DMS53 treated with DMSO at 0.1 percent for 48 hours (cell line): ENCODE data around the gene WNT7A.

Experiments used
- DNase-seq: peaks from one replicate; lab custom pipeline; 2025; ENCODE audit not compliant: unreplicated experiment; lab: John Stamatoyannopoulos, UW

WNT7A gene

GRCh38 chr3:13798401-13798800 lies 81.5 kb downstream of the WNT7A start:
- no peak for DNase-seq

DNA sequence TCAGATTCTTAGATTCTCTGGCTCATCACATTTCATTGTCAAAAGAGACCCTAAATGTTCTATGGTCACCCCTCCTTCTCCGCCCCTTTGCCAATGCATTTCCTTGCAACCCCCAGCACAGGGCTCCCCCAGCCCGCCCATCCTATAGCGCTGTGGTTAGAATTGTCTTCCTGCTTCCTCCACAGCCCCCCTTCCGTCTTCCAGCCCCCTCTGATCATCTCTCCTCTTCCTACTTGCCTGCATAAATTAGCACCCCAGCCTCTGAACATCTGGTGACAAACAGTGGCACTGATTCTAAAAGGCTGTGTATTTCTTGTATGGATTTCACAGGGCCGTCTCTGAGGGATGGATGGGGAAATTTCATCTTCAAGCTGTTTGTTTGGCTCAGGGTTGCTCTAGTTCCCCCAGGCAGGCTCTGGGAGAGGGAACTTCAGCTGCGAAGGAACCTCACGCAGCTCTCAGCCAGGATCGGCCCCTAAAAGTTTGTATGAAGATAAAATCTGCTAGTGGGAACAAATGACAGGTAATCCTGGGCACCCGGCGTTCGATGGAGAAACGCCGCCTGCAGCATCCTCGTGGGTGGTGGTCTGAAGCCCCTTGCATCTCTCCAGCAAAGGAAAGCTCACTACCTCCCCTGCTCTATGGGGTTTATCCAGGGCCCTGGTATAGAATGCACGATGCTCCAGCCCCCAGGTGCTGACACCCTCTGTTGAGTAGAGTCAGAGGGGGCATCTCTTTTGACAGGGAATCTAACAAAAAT lies 83.0 kb downstream of the WNT7A start:
- no peak for DNase-seq

DNA sequence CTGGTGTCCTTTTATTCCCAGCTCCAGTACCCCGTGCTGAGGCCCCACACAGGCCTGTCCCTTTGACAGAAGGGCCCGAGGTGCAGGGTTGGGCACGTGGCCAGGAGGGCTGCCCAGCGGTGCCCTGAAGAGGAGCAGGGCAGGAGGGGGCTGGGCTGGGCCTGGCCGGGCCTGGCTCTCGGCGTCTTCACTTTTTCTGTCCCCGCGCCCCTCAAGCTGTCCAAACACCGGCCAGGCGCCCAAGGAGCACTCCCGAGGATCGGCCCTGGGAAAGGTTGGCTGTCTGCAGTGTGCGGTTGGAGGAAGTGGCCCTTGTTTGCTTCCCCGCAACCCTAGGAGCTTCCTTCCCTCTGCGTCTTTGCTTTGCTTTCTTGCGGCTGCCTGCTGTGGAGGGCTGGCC lies 84.1 kb downstream of the WNT7A start:
- DNase-seq = no peak

DNA sequence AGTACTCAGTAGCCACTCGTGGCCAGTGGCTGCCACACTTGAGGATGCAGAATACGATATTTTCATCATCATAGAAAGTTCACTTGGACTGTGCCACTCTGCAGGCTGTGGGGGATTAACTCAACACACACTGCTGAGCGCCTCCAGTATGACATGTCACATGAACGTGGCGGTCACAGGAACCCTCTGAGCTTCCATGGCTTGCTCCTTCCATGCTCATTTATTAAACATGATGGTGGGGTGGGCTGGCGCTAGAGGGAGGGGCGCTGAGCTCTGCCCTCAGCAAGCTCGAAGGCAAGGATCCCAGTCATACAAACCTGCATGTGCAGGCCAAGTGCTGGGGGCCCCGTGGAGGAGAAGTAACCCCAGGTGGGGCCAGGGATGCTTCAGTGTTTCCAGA lies 85.5 kb downstream of the WNT7A start:
- DNase-seq = no peak

DNA sequence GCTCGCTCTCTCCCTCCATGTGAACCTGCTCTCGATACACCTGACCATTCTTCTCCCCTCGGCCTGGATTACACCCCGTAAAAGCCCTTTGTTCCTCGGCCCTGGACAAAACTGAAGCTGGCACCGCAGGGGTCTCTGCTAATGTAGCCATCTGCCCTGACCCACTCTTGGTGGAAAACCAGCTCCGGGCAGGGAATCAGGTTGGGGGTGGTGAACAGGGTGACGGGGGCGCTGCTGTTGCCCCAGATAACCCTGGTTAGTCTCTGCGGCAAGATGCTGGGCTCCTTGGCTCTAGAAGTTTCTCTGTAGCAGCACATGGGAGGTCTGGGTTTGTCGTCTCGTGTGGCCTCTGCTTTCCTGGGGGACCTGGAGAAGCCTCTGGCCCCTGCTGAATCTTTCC lies 86.4 kb downstream of the WNT7A start:
- DNase-seq = no peak

- DNase-seq = no peak
Observed at GRCh38 chr3:13792512-13793371, 87.1 kb downstream of the WNT7A start.

DNA sequence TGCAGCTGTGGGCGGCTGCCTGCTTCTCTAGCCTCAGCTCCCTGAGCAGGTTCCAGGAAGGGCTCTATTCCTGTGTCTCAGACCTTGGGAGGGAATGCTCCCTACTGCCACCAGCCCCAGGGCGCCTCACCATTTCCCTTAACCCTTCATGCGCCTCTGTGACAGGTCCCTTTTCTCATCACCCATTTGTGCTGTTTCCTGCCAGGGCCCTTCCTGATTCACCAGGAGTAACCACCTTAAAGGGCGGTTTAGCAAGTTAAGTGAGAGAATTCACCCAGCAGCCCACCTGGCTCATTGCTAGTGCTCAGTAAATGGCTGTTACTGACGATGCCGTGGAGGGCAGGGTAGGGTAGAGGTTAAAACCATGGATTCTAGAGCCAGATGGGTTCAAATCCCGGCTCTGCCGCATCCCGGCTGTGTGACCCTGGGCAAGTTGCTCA lies 87.8 kb downstream of the WNT7A start:
- no peak for DNase-seq

DNA sequence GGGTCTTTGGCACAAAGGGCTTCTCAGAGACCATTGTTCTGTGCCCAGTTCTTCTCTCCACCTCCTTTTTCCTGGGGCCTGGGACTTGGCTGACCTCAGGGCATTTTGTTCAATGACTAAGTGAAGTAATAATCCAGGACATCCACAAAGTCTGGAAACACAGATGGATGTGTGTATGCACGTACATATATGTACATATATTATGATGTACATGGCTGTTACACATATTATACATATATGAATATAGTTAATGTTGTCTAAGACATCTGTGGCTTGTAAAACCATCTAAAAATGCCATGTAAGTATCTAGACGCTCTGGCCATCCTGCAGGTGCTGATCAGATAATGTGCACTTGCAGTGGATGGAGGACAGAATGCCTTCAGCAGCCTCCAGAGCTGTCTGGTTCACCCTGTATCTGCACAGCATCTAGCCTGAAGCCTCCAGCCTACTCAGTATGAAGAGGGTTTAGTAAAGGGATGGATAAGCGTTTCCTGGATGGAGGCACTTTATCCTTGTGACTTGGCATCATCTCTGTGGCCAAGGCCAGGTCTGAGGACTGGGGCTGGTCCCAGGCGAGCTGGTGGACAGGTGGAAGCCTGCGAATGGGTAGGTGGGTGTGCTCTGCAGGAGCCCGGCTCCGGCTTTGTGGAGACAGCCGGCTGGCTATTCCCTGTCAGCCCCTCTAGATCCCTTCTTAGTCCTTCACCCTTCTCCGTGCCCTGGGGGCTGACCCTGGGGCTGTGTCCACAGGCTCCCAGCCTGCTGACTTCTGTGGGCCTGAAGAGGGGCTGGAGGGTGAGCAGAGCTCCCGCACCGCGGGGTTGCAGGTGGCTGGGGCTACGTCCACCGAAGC lies 88.4 kb downstream of the WNT7A start:
- DNase-seq = no peak

DNA sequence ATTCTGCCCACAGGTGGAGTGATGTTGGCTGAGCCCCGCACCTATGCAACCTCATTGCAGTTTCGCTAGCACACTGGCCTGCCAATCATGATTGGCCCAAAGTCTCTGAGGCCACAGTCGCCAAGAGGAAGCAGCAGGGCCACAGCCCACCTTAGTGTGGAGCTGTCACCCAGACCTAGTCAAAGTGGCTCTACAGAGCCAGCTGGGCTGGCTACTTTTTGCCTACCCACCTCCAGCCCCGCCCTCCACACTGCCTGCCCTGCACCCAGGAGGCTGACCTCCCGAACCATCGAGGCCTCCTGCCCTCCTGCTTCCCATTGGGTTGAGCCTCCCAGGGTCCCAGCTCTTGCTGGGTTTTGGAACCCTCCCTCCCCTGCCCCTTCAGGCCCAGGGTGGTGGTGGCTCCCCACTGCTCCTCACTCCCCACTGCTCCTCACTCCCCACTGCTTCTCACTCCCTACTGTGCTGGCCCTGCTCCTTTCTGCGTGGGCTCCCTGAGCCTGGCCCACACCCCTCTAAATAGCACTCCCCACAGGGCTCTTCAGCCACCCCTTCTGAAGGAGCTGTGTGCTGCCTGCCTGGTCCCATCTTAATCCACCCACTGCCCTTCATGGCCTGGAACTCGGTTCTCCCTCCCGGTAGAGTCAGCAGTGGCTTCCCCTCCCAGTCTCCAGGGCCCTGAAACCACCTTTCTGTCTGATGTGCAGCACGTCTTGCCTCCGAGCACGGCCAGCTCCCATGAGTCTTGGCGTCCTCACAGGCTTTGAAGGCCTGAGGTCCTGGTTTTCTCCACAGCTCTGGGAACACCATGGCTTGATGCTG lies 89.3 kb downstream of the WNT7A start:
- no peak for DNase-seq

DNA sequence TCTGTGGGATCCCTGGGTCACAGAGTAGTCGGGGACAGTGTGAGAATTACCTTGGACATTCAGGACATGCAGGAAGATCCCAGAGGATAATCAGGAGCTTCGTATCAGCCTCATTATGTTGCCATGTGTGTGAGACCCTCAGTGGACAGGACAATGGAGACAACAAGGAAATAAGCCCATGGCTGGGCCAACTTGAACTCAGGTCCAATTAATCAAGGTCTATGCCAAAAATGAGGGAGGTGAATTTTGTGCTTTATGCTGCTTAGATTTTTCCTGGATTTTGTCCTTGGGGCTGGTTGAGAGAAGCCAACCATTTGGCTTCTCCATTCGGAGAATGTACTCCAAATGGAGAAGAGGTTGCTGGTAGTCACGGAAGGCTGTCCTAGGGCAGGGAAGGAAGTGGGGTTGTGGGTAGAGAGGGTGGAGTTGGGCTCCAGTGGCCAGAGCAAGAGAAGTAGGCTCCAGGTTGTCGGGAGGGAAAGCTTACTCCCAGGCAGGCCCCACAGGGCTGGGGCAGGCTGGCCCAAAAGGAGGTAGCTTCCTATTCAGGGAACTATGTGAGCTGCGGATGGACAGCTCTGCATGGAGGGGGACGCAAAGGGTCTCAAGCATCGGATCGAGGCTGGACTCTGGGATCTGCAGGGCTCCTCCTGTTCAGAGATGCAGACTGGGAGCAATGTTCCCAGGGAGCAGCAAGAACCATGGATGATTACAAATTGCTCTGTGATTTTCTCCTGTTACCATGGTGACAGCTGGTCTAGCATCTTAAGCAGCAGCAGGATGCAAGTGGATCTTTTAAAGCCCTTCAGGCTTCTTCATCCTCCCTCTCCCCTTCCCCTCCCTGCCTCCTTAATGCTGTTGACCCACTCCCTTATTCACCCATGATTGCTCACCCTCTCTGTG lies 91.1 kb downstream of the WNT7A start:
- no peak for DNase-seq

DNA sequence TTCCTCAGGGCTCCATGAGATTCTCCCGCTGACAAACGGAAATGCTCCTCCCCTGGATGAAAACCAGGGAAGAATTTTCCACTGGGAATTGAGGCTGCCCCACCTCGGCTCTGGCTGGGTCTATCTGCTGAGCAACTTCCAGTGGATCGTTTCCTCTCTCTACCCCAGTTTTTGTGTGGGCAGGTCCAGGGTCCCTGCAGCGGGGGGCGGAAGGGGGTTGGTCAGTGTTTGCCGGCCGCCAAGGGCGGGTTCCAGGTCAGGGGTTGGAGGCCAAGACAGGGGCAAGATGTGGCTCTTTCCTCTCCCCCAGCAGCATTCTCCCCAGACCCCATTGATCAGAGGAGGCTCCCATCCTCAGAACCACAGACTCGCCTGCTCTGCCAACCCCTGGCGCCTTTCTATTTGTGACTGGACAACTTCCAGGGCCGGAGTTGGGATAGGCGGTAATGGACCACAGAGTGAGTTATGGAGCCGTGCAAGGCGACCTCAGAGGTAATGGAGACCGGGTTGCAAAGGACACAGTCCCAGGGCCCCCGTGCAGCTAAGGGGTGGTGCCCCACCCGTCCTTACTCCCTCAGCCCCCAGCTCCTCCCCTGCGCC lies 92.2 kb downstream of the WNT7A start:
- no peak for DNase-seq

- no peak for DNase-seq
Observed at GRCh38 chr3:13786811-13787210, 93.1 kb downstream of the WNT7A start.

DNA sequence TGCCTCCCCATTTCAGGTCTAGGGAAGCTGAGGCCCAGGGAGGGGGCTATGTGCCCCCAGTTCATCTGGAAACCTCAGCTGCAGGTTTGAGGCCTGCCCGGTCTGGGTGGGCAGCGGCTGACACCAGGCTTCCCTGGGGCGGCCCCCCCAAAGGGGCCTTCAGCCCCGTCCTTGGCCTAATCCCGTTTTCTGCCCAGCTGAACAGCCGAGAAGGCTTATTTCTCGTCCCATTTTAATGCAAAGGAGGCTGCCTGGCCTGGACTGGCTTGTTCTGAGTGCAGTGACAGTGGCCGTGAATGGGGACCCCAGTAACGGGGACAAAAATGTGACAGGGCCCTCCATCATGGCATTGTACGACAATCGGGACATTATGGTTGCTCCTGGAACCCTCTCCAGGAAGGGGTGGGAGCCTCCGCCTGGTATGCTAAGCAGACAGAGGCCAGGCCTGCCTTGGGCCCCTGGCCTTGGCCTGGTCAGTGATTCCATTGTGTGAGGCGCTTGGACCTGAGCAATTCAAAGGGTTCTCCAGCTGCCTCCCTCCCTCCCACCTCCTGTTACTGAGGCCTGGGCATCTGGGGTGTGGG lies 93.9 kb downstream of the WNT7A start:
- no peak for DNase-seq

DNA sequence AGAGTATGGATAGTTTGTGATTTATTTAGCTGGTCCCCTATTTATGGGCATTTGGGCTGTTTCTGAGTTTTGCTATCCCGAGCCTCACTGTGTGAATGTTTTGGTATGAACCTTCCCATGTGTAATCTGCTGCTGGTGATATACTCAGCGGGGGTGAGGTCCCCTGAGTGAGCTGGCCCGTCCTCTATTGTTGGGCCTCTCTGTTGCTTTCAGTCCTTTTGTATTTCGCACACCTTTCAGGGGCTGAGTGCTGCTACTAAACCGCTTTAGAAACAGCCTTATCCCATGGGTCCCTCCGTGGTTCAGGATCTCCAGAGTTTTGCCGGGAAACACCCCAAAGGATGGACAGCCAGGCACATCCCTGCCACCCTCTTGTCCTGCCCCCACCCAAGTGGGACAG lies 94.5 kb downstream of the WNT7A start:
- no peak for DNase-seq

DNA sequence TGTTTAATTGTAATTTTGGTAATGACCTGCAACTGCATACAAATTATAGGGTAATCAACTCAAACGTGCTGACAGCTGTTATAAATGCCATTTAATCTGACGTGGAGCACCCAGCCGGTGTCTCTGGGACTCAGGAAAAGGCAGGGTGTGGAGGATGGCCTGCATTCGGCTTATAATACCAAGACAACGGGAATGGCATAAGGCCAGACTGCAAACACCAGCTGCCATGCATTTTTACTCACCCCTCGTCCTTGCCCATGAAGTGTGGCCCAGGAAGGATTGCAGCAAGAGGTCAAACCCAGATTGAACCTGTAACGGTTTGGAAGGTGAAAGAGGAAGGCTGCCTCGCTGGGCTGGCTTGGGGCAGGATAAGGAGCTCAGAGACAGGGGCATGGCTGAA lies 96.4 kb downstream of the WNT7A start:
- no peak for DNase-seq

GRCh38 chr3:13782501-13782900 lies 97.4 kb downstream of the WNT7A start:
- no peak for DNase-seq

- DNase-seq = no peak
Observed at GRCh38 chr3:13781417-13781816, 98.5 kb downstream of the WNT7A start.

DNA sequence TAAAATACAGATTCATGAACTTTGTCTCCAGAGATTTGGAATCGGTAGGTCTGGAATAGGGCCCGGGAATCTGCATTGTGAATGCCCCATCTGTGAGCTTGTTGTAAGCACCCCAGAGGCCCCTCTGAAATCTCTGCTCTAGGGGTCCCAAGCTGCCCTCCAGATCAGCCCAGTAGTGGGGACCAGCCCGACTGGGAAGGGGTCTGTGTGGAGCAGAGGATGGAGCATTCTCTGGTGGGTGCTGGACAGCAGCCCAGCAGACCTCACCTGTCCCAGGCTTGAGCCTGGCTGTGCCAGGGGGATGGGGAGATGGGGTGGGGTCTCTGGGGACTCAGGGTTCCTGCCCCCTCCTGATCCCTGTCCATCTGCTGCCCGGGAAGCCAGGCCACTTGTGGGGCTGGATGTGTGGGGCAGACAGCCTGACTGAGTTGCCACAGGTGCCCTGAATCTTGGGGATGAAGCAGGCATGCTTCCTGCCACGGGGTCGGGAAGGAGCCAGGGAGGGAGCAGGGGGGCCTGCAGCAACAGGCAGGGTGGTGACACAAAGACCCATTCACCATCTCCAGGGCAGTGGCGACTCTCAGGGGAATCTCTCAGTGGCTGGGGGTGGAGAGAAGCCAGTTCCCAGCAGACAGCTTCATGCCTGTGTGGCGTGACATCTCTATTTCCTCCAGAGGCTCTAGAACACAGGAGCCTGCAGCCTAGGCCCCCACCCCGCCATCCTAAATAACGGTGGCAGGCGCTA lies 99.3 kb downstream of the WNT7A start:
- no peak for DNase-seq
